NT2/D1 (cell line): ENCODE measurements around the gene SNTA1.

Experiments used
- DNase-seq: peaks from one replicate; pipeline ENCODE4 v3.0.0-alpha.2; 2011; ENCODE audit warnings: low read depth, low spot score
- H3K27me3 ChIP-seq: 2 replicates; pipeline ENCODE4 v1.6.0; 2011; ENCODE audit warnings: mild to moderate bottlenecking; ENCODE audit not compliant: insufficient read length, insufficient read depth
- H3K36me3 ChIP-seq: 2 replicates; pipeline ENCODE4 v1.6.1; 2011; ENCODE audit warnings: mild to moderate bottlenecking, low read length, mixed read lengths; ENCODE audit not compliant: insufficient read depth, insufficient read length
- H3K4me1 ChIP-seq: 2 replicates; pipeline ENCODE4 v1.5.1; 2011; ENCODE audit not compliant: insufficient read depth, insufficient read length
- H3K4me3 ChIP-seq: 2 replicates; pipeline ENCODE4 v1.5.1; 2011; ENCODE audit warnings: low read depth; ENCODE audit not compliant: insufficient read length
- H3K9ac ChIP-seq: 2 replicates; pipeline ENCODE4 v1.6.0; 2011; ENCODE audit warnings: low read depth; ENCODE audit not compliant: insufficient read length
- H3K9me3 ChIP-seq: 2 replicates; pipeline ENCODE4 v1.5.1; 2011; ENCODE audit warnings: mild to moderate bottlenecking, low read length; ENCODE audit not compliant: insufficient read depth
- SUZ12 ChIP-seq: IDR thresholded peaks from 2 replicates; pipeline ENCODE4 v1.6.1; 2011; ENCODE audit not compliant: insufficient read length, insufficient read depth; ENCODE audit errors: extremely low read depth
- YY1 ChIP-seq: IDR thresholded peaks from 2 replicates; pipeline ENCODE4 v1.6.1; 2011; ENCODE audit not compliant: insufficient read length, insufficient read depth
- ZNF274 ChIP-seq: IDR thresholded peaks from 2 replicates; pipeline ENCODE4 v1.6.1; 2011; ENCODE audit warnings: mild to moderate bottlenecking, low read depth, low read length

SNTA1 gene

DNA sequence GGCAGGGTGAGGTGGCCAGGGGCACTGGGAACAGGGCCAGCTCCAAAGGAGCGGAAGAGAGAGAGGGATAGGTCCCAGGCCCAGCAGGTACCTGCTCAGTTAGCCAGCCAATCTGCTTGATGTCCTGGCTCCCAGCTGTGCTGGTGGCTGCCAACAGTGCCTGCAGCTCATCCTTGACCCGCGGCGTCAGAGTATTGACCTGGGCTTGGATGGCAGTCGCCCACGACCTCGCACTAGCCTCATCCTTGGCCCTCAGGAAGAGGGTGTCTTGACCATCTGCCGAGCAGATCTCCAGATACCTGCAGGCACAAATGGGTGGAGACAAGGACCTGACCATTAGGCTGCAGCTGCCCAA lies 31.1 kb downstream of the SNTA1 start:
- no peak overlapping the region for H3K4me3 ChIP-seq
- no peak for TF ChIP-seq YY1
- no peak for TF ChIP-seq SUZ12
- no peak for TF ChIP-seq ZNF274

DNA sequence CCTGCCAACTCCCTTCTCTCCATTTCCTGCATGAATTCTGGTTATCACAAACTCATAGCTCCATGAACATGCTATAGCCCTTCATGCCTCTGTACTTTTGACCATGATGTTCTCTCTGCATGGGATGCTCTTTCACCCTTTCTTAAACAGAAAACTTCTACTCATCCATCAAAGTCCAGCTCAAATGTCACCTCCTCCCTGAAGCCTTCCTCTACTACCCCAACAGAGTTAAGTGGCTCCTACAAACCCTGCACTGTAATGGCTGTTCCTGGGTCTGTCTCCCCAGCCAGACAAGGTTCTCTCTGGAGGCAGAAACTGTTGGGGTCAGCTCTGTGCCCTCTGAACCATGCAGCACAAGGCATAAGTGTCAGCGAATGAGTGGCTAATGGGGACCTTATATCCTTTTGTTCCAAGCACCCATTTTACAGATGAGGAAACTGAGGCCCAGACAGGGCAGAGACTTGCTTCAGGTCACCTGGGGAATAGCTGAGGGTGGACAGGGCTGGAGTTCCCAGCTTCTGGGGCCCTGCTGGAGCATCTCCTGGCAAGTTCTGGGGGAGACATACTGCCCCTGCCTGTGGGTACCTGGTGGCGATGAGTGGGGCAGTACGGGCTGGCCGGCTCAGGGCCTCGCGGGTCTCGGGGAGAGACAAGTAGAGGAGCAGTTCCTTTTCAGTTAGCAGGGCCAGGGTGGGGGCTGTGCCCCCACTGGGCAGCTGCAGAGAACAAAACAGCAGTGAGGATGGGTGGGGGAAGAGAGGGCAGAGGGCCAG lies 31.7 kb downstream of the SNTA1 start:
- no peak for DNase-seq
- Histone ChIP-seq H3K4me3 (no peak overlapping the region), H3K9ac (no peak overlapping the region), H3K9me3 (peaks cover 5% of the 10 kb centered on the region; the same call in 1 of the 2 replicates), H3K4me1 (peaks cover 9% of the 10 kb centered on the region), H3K27me3 (no peaks in the 10 kb centered on the region), H3K36me3 (peaks cover 20% of the 10 kb centered on the region)
- no peak for TF ChIP-seq YY1
- TF ChIP-seq SUZ12 = no peak
- TF ChIP-seq ZNF274 = no peak

More for the DNA sequence above, 31.1 kb downstream of the SNTA1 start:
- no peak overlapping the region for H3K9ac ChIP-seq
- peaks cover 4% of the 10 kb centered on the region; the same call in 1 of the 2 replicates for H3K9me3 ChIP-seq
- peaks cover 8% of the 10 kb centered on the region for H3K4me1 ChIP-seq
- H3K36me3 ChIP-seq = peaks cover 20% of the 10 kb centered on the region
- DNase-seq = no peak
- H3K27me3 ChIP-seq = no peaks in the 10 kb centered on the region

DNA sequence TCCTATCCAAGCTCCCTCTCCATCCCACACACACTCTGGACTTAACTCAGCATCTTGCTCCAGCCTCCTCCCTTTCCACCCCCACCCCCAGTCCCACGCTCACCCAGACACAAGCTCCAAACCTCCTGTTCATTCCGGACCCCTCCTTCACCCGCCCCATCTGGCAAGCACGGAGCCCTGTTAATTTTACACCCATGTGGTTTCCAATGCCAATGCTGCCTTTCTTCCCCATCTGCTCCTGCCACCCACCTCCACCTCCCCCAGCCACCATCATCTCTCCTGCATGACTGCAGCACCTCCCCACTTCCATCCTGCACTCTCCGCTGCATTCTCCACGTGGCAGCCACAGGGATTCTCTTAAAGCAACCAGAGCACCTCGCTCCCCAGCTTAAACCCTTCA lies 32.3 kb downstream of the SNTA1 start:
- Histone ChIP-seq H3K9me3 (peaks cover 5% of the 10 kb centered on the region; the same call in 1 of the 2 replicates), H3K4me3 (no peak overlapping the region), H3K36me3 (peaks cover 20% of the 10 kb centered on the region), H3K27me3 (no peaks in the 10 kb centered on the region), H3K9ac (no peak overlapping the region), H3K4me1 (peaks cover 9% of the 10 kb centered on the region)
- TF ChIP-seq ZNF274 (no peak), YY1 (no peak)
- no peak for DNase-seq

DNA sequence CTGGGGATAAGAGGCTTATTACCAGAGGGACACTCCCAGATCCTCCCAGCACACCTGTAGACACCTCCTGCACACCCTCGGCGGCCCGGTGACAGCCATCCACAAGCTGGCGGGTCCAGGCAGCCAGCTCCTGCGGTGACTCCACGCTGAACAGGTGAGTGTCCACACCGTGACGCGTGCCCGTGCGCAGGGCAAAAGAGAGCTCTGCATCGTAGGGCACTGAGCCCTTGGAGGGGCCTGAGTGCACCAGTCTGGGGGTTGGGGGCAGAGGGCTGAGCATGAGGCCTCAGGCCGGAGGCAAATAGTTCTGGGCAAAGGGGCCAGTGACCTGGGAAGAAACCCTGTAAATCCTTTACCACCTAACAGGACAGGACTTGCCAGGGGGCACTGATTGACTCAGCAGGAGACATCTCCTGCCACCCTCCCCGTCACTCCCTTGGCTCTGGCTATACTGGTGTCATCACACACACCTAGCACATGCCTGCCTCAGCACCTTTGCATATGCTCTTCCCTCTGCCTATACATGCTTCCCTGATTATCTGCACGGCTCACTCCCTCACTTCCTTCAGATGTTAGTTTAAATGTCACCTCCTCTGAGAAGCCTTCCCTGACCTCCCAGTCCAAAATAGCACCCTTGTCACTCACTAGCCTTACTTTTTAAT lies 33.4 kb downstream of the SNTA1 start:
- Histone ChIP-seq H3K9ac (no peak overlapping the region), H3K36me3 (peaks cover 22% of the 10 kb centered on the region), H3K27me3 (no peaks in the 10 kb centered on the region), H3K4me1 (peaks cover 9% of the 10 kb centered on the region), H3K9me3 (peaks cover 5% of the 10 kb centered on the region; the same call in 1 of the 2 replicates), H3K4me3 (no peak overlapping the region)
- no peak for DNase-seq
- no peak for TF ChIP-seq SUZ12
- TF ChIP-seq ZNF274 = no peak
- no peak for TF ChIP-seq YY1

DNA sequence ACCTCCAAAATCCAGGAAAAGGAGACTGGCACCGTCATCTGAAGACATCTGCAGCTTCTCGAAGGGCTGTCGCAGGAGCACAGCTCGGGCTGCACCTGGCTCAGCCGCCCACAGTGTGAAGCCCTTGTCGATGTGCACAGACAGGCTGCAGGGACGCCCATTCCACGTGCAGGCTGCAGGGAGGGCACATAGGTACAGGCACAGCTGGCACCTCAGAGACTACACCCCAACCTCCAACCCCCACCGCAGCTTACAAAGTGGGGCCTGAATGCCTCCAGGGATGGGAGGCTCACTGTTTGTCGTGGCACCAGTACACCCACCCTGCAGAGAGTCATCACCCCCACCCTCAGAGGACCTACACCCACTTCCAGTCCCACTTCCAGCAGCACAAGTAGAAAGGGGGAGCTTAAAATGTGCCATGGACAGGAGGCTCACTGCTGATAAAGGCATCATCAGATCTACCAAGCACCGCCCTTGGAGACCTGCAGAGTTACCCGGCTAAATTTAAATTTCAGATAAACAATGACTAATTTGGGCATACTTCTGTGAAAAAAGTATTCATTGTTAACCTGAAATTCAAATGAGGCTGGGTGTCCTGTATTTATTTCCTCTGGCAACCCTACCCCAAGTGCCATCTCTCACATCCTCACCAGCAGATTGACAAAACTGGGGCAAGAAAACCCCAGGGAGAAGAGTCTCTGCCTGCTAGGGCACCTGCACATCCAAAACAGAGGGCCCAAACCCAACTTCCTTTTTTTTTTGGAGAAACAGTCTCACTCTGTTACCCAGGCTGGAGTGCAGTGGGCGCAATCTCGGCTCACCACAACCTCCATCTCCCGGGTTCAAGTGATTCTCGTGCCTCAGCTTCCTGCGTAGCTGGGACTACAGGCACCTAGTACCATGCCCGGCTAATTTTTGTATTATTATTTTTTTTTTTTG lies 34.6 kb downstream of the SNTA1 start:
- no peak overlapping the region for H3K9ac ChIP-seq
- TF ChIP-seq SUZ12 (no peak), YY1 (no peak), ZNF274 (no peak)

GRCh38 chr20:33408313-33408712 lies 35.2 kb downstream of the SNTA1 start:
- peaks cover 5% of the 10 kb centered on the region; the same call in 1 of the 2 replicates for H3K9me3 ChIP-seq
- TF ChIP-seq SUZ12 = no peak
- H3K4me3 ChIP-seq = no peak overlapping the region
- no peak for DNase-seq
- H3K27me3 ChIP-seq = no peaks in the 10 kb centered on the region
- H3K4me1 ChIP-seq = peaks cover 9% of the 10 kb centered on the region
- H3K9ac ChIP-seq = no peak overlapping the region
- H3K36me3 ChIP-seq = peaks cover 24% of the 10 kb centered on the region

More for the DNA sequence above, 34.6 kb downstream of the SNTA1 start:
- no peaks in the 10 kb centered on the region for H3K27me3 ChIP-seq
- H3K36me3 ChIP-seq = peaks cover 24% of the 10 kb centered on the region
- peaks cover 9% of the 10 kb centered on the region for H3K4me1 ChIP-seq
- DNase-seq = no peak
- peaks cover 5% of the 10 kb centered on the region; the same call in 1 of the 2 replicates for H3K9me3 ChIP-seq
- no peak overlapping the region for H3K4me3 ChIP-seq

- DNase-seq = no peak
- peaks cover 23% of the 10 kb centered on the region for H3K36me3 ChIP-seq
- H3K9ac ChIP-seq = no peak overlapping the region
- H3K4me1 ChIP-seq = peaks cover 9% of the 10 kb centered on the region
- H3K9me3 ChIP-seq = peaks cover 5% of the 10 kb centered on the region; the same call in 1 of the 2 replicates
- H3K27me3 ChIP-seq = no peaks in the 10 kb centered on the region
- TF ChIP-seq ZNF274 = no peak
- TF ChIP-seq SUZ12 = no peak
- H3K4me3 ChIP-seq = no peak overlapping the region
Observed at GRCh38 chr20:33407796-33408195, 35.8 kb downstream of the SNTA1 start.
